Ovary (tissue), 3 donors: Measurements from ENCODE around the gene EIF4G3.
"Not testable (repeated sequence)": the region's sequence is repeated elsewhere in the genome, so short reads cannot be mapped to it uniquely, and the experiment has no call there.

ENCODE experiments used
- CTCF ChIP-seq, 3 donors: fragments of 450-650 bp in 2 of 3; fragments of 200-600 bp in 1 of 3; IDR thresholded peaks; one replicate each; pipeline versions ENCODE4 v1.5.1 to v1.8.0; 2016 to 2022; ENCODE audit warnings: antibody characterized with exemption in 3 of 3, mild to moderate bottlenecking in 1 of 3
- POLR2A ChIP-seq: fragments of 450-650 bp; IDR thresholded peaks from one replicate; pipeline ENCODE4 v1.6.1; 2017; ENCODE audit warnings: antibody characterized with exemption, mild to moderate bottlenecking, moderate library complexity
- donor health status: DM: no; HTN: no; CAD: no.

GRCh38 chr1:20851791-20852190, 324.9 kb downstream of the EIF4G3 start:
- not testable (repeated sequence) for TF ChIP-seq CTCF (IDR thresholded peaks at IDR 0.05); POLR2A
